NT2/D1 (cell line): Measurements from ENCODE around the gene TENM3.

Experiments
- DNase-seq: peaks from one replicate; pipeline ENCODE4 v3.0.0-alpha.2; 2011; ENCODE audit warnings: low read depth, low spot score
- H3K27me3 ChIP-seq: 2 replicates; pipeline ENCODE4 v1.6.0; 2011; ENCODE audit warnings: mild to moderate bottlenecking; ENCODE audit not compliant: insufficient read length, insufficient read depth
- H3K36me3 ChIP-seq: 2 replicates; pipeline ENCODE4 v1.6.1; 2011; ENCODE audit warnings: mild to moderate bottlenecking, low read length, mixed read lengths; ENCODE audit not compliant: insufficient read depth, insufficient read length
- H3K4me1 ChIP-seq: 2 replicates; pipeline ENCODE4 v1.5.1; 2011; ENCODE audit not compliant: insufficient read depth, insufficient read length
- H3K4me3 ChIP-seq: 2 replicates; pipeline ENCODE4 v1.5.1; 2011; ENCODE audit warnings: low read depth; ENCODE audit not compliant: insufficient read length
- H3K9ac ChIP-seq: 2 replicates; pipeline ENCODE4 v1.6.0; 2011; ENCODE audit warnings: low read depth; ENCODE audit not compliant: insufficient read length
- H3K9me3 ChIP-seq: 2 replicates; pipeline ENCODE4 v1.5.1; 2011; ENCODE audit warnings: mild to moderate bottlenecking, low read length; ENCODE audit not compliant: insufficient read depth
- SUZ12 ChIP-seq: IDR thresholded peaks from 2 replicates; pipeline ENCODE4 v1.6.1; 2011; ENCODE audit not compliant: insufficient read length, insufficient read depth; ENCODE audit errors: extremely low read depth
- YY1 ChIP-seq: IDR thresholded peaks from 2 replicates; pipeline ENCODE4 v1.6.1; 2011; ENCODE audit not compliant: insufficient read length, insufficient read depth
- ZNF274 ChIP-seq: IDR thresholded peaks from 2 replicates; pipeline ENCODE4 v1.6.1; 2011; ENCODE audit warnings: mild to moderate bottlenecking, low read depth, low read length

TENM3 gene

DNA sequence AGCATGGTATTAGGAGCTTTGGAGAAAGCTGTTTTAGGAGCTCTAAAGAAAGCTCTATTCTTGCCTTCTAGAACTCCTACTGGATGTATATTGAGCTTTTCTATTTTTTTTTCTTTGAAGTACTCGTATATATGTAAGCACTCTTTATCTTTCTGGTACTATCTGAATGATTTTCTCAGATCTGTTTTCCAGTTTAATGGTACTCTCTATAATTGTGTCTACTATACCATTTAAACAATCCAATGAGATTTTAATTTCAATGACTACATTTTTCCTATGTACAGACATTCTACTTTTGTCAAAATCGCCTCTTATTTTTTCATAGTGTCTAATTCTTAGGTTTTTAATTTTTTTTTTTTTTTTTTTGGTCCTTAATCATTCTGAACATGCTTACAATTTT is 345.9 kb downstream of the TENM3 start:
- Histone ChIP-seq H3K27me3 (no peaks in the 10 kb centered on the region), H3K4me1 (peaks cover 4% of the 10 kb centered on the region), H3K9me3 (no peaks in the 10 kb centered on the region), H3K36me3 (no peaks in the 10 kb centered on the region), H3K9ac (no peak overlapping the region), H3K4me3 (no peak overlapping the region)
- TF ChIP-seq YY1 (no peak), SUZ12 (no peak), ZNF274 (no peak)
- DNase-seq, result no peak

DNA sequence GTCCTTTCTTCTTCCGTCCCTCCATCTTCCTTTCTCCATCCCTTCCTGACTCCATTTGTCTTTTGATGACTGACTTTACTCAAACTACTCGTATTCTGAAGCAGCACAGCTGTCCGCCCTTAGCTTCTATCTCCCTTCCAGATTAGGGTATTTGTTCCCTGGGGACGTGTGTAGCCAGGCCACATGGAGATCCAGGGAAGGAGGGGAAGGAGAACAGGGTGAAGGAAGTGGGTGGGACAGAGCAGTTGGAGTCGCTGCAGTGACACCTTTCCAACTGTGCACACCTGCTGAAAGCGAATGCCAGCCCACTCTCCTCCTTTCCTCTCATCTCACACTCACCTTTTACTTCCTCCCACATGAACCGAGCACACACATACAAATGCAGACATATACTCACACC is 350.2 kb downstream of the TENM3 start:
- H3K27me3 ChIP-seq, result no peaks in the 10 kb centered on the region
- no peak for DNase-seq
- H3K36me3 ChIP-seq, result no peaks in the 10 kb centered on the region
- TF ChIP-seq YY1 (no peak), SUZ12 (no peak), ZNF274 (no peak)
- no peak overlapping the region for H3K4me3 ChIP-seq
- no peaks in the 10 kb centered on the region for H3K9me3 ChIP-seq
- H3K4me1 ChIP-seq, result peaks cover 2% of the 10 kb centered on the region
- no peak overlapping the region for H3K9ac ChIP-seq

DNA sequence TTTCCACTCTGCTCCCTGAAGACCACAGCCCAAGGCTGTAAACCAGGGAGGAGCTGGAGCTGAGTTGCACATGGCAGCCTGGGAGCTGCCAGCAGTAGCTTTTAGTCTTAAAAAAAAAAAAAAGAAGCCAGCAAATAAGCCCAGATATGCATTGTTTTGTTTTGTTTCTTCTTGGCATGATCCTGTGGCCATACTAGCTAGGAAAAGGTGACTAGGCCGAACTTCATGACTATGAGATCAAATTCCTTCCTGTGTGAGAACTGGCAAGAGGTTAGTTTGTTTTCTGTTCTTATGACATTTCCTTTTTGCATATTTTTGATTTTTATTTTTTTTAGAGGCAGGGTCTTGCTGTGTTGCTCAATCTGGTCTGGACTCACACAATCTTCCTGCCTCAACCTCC is 350.7 kb downstream of the TENM3 start:
- Histone ChIP-seq H3K36me3 (no peaks in the 10 kb centered on the region), H3K4me1 (peaks cover 2% of the 10 kb centered on the region), H3K27me3 (no peaks in the 10 kb centered on the region), H3K4me3 (no peak overlapping the region), H3K9me3 (no peaks in the 10 kb centered on the region), H3K9ac (no peak overlapping the region)
- no peak for DNase-seq
- no peak for TF ChIP-seq YY1
- no peak for TF ChIP-seq ZNF274
- TF ChIP-seq SUZ12, result no peak

DNA sequence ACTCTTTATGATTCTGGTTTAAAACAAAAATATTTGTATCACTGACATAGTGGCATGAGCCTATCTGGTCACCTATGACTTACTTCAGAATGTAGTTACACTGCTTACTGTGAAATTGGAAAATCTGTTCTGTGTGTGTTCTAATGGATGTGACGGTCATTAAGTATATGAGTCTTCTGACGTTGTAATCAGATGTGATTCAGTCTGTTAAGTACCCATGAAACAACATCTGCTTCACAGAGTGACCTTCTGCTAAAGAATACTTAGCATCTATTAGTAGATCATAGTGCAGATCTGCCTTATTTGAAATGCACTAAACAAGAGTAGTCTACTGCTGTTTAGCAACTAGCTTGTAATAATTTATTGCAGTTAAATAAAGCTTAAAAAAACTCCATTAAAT is 356.9 kb downstream of the TENM3 start:
- Histone ChIP-seq H3K9ac (no peak overlapping the region), H3K27me3 (no peaks in the 10 kb centered on the region), H3K9me3 (no peaks in the 10 kb centered on the region), H3K36me3 (no peaks in the 10 kb centered on the region), H3K4me3 (no peak overlapping the region), H3K4me1 (no peaks in the 10 kb centered on the region)
- DNase-seq, result no peak
- TF ChIP-seq ZNF274, result no peak
- no peak for TF ChIP-seq YY1
- TF ChIP-seq SUZ12, result no peak

DNA sequence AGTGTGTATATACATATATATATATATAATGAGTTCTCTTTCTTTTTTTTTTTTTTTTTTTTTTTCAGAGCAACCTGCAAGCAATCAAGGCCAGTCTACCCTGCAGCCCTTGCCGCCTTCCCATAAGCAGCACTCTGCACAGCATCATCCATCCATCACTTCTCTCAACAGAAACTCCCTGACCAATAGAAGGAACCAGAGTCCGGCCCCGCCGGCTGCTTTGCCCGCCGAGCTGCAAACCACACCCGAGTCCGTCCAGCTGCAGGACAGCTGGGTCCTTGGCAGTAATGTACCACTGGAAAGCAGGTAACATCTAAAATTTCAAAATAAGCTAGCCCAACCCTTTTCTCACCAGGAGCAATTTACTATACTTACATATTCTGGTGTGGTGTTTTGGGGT is 357.7 kb downstream of the TENM3 start:
- Histone ChIP-seq H3K4me1 (no peaks in the 10 kb centered on the region), H3K36me3 (no peaks in the 10 kb centered on the region), H3K9ac (no peak overlapping the region), H3K4me3 (no peak overlapping the region), H3K27me3 (no peaks in the 10 kb centered on the region), H3K9me3 (no peaks in the 10 kb centered on the region)
- DNase-seq, result no peak
- no peak for TF ChIP-seq YY1
- TF ChIP-seq SUZ12, result no peak
- TF ChIP-seq ZNF274, result no peak

DNA sequence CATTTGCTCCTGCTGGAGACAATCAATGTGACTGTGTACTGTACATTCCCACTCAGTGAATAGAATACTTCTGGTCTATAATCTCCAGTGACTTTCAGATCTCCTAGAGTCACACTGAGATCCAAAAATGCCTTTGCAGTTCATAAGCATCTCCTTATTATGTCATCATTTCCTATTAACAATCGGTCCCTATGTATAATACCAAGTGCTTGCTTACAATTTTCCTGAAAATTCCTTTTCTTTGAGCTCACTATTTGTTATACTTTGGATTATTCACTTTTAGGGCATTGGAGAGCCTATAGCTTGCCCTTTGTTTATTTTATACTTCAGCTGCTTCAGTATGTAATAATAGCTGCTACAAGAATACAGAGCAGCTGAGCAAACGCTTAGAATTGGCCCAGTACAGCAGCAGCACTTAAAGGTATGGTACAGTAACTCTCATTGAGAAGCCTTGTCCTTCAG is 361.0 kb downstream of the TENM3 start:
- TF ChIP-seq SUZ12 (no peak), ZNF274 (no peak), YY1 (no peak)
- Histone ChIP-seq H3K36me3 (no peaks in the 10 kb centered on the region), H3K4me1 (no peaks in the 10 kb centered on the region), H3K4me3 (no peak overlapping the region), H3K9me3 (no peaks in the 10 kb centered on the region), H3K9ac (no peak overlapping the region), H3K27me3 (no peaks in the 10 kb centered on the region)
- no peak for DNase-seq

DNA sequence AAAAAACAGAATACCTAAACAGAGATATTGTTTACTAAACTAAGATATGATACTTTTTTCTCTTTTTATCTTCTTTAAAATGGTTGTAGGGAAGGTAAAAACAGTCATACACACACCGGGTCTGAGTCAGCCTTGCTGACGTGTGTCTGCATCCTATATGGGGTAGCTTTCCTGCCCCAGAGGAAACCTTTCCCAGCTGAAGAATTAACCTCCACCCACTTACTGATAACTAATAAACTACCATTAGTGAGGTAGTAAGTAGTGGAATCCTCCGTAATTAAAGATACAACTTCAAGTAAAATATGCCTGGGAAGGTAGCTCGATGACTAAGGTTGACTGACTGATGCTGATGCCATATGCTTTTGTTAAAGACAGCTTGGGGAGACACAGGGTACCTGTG is 361.8 kb downstream of the TENM3 start:
- TF ChIP-seq YY1, result no peak
- no peak for TF ChIP-seq ZNF274
- no peak for TF ChIP-seq SUZ12
- DNase-seq, result no peak
- H3K4me1 ChIP-seq, result no peaks in the 10 kb centered on the region
- no peaks in the 10 kb centered on the region for H3K36me3 ChIP-seq
- no peak overlapping the region for H3K9ac ChIP-seq
- H3K9me3 ChIP-seq, result no peaks in the 10 kb centered on the region
- H3K27me3 ChIP-seq, result no peaks in the 10 kb centered on the region
- no peak overlapping the region for H3K4me3 ChIP-seq

DNA sequence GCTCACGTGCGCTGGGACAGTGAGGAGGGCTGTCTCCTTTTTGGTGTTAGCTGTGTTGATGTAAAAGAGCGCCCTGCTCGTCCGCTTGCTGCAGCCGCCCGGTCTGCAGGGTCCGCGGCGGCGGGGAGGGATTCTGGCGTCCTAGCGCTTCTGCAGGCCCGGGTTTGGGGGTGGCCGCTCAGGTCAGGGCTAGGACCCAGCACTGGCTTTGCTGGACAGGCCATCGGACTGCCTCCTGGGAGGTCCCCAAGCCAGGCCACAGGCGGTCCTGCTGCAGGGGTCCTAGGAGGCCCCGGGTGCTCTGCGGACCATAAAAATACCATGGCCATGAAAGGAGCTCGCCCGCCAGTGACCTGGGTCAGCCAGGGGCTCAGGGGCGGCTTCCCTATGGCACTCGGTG is 365.3 kb downstream of the TENM3 start:
- no peak overlapping the region for H3K9ac ChIP-seq
- TF ChIP-seq YY1 (no peak), ZNF274 (no peak), SUZ12 (no peak)
- H3K27me3 ChIP-seq, result no peaks in the 10 kb centered on the region
- H3K9me3 ChIP-seq, result no peaks in the 10 kb centered on the region
- H3K4me3 ChIP-seq, result no peak overlapping the region
- H3K36me3 ChIP-seq, result no peaks in the 10 kb centered on the region
- H3K4me1 ChIP-seq, result no peaks in the 10 kb centered on the region
- no peak for DNase-seq
